IPS-NIHi7 (cell line): ENCODE measurements around the gene KL.
A peak's percentile ranks its signal among the peaks of the same experiment; 100 is the strongest.

ENCODE experiments used
- DNase-seq: peaks from one replicate; pipeline ENCODE4 v3.0.0; 2012; ENCODE audit warnings: mixed read lengths; ENCODE audit errors: extremely low spot score

KL gene

DNA sequence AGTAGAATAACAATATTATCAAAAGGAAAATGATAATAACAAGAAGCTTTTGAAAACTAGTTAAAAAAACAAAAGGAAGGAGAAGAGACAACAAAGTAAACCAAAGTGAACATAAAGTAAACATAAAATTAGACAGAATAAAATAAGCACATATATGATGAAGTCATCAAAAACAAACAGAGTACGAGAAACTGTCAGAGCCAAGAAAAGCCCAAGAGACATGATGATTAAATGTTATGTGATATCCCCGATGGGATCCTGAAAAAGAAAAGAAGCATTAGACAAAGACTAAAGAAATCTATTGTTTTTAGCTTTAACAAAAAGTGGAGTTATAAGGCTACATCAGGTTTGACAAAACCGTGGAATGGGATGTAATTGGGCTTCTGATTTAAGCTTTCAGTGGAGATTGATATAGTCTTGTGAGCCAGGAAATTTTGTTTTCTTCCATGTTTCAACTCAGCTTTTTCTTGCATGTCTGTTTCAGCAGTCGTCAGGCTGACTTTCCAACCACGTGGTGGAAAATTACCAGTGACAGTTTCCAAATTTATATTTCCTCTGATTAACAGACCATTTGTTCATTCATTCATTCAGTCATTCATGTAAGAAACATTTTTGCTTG, 64.9 kb downstream of the KL start:
- DNase-seq = no peak

DNA sequence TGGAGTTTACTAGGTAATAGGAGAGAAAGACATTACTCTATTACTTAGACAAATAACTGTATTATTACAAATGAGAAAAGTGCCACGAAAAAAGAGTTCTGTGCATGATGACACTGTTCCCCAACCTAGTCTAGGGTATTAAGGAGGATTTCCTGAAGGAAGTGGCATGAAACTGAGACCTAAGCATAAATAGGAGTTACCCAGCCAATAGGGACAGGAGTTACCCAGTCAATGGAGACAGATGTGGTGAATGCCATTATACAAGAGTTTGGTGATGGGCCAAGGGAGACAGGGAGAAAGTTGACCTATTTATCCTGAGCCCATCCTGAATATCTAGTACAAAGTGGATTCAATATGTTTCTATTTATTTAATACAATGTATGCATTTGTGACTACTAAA, 65.4 kb downstream of the KL start:
- DNase-seq = no peak

DNA sequence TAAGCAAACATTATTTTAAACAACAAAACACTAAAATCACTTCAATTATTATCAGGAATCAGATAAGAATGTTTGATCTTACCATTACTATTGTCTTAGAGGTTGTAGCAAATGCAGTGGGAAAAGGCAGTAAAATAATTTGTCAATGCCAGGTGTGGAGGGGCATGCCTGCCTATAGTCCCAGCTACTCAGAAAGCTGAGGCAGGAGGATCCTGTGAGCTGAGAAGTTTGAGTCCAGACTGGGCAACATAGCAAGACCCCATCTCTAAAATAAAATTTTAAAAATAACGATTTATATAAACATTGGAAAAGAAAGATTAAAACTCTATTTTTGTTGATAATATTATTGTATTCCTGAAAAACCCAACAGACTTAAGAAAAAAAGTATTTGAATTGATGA, 66.8 kb downstream of the KL start:
- no peak for DNase-seq

- no peak for DNase-seq
Observed at GRCh38 chr13:33087091-33087490, 70.9 kb downstream of the KL start.

DNA sequence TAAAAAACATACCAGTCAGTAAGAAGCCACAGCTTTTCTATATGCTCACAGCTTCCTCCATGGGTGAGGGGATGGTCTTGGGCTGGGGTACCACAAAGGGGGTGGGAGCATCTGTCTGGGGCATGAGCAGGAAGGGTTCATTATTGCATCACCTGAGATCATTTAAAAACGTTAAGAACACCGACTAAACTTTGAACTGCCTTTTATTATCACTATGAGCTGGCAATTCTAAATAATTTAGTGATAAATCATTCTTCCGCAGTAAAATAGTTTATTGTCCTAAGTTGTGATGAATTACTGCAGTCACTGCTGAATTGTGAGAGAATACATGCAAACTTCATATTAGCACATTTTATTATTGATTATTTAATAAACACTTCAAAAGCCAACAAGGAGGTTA, 71.6 kb downstream of the KL start:
- no peak for DNase-seq

DNA sequence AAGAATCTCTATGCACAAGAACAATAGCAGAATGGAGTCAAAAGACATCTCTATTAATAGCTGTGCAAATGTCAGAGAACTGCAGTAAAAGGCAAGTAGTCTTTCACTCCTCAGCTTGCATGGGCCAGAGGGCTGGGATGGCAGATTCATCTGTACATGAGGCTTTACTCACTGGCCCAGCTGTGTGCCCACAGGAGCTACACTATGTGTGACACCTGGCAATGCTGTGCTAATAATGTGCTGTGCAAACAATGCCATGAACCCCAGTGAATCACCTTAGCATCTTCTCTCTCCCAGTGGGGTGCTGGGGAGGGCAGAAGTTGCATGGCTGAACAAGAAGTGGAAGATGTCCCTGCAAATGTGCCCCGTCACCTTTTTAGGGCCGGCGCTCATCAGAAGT, 73.1 kb downstream of the KL start:
- no peak for DNase-seq

- no peak for DNase-seq
Observed at GRCh38 chr13:33090755-33091414, 74.7 kb downstream of the KL start.

DNA sequence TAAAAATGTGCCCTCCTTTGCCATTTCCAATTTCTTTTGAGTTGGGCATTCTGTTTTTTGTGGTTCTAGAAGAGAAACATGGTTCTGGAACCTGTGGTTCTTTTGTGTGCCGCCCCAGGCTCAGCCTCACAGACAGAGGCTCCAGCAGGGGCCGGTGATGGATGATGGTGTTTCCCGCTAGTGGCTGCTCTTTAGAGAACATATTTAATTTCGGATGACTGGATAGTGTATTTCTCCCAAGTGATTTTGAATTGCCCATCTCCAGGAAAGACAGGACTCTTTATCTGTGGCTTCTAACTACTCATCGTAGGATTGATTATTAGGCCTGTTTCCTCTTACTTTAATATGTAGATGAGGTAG, 75.2 kb downstream of the KL start:
- DNase-seq = no peak

- DNase-seq = no peak
Observed at GRCh38 chr13:33092073-33092987, 76.1 kb downstream of the KL start.

DNA sequence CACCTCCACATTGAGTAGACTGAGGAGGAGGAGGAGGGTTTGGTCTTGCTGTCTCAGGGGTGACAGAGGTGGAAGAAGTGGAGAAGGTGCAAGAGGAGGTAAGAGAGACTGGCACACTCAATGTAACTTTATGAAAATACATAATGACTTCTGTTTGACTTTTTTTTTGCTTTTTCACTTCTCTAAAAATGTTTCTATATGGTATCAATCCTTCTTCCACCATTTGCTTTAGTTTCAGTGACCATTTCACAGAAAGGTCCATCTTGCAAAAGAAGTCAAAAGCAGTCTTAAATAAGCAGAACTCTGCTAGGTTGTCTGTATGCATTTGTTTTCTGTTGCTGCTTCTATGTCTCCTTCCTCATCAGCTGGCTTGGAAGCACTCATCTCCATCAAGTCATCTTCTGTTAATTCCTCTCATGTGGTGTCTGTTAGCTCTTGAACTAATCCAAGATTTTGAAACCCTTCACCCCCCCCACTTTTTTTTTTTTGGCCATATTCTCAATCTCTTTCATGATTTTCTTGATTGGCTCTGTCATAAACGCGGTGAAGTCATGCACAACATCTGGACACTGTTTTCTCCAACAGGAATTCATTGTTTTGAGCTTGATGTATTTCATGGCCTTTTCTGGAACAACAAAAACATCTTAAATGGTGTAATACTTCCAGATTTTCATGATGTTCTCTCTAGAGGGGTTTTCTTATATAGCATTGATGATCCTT, 80.8 kb downstream of the KL start:
- no peak for DNase-seq

DNA sequence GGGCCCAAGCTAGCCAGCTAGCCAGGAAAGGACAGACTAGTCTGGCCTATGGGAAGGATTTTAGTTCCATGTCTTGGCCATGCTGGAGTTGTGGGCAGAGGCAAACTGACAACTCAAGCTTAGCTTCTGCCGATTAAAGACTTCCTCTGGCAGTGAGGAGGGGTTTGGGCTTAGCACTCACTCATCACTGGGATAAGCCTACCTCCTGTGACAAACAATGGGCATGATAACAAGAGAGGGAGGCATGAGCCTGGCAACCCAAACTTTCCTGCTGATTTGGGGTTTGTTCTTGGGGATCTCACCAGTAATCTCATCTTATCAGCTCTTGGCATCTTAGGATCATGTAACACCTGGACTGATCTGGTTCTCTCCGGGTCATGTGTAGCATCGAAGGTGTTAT, 83.6 kb downstream of the KL start:
- peak; percentile 20 for DNase-seq

- no peak for DNase-seq
Observed at GRCh38 chr13:33100886-33101285, 84.7 kb downstream of the KL start.

DNA sequence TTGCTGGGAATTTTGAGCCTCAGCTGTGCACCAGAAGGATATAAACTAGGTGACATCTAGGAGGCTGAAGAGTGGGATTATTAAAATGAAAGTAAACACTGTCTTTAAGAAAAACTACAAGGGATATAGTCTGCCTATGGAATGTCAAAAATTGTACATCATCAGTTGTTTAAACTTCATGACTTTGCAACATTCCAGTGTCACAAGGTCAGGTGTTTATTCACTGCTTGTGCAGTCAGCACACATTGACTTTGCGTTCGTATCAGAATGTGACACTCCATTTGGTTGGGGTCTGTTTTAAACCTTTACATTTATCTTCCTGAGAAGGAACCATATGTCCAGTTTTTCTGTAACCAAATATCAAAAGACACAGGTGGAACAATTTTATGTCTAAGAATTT, 85.6 kb downstream of the KL start:
- no peak for DNase-seq

DNA sequence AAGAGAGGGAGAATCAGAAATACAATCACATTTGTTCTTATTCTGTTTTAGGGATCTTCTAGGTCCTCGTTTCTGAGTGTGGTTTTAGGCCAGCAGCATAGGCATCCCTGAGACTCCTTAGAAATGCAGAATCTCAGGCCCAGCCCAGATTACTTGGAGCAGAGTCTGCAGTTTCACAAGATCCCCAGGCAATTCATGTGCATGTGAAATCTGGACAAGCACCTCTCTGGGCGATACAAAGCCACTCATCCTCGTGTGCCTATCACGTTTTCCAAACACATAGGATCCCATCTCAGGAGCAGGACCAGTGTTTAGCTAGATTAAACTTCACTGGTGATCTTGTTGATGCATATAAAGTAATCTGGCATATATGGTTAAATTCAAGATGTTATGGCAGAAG, 87.2 kb downstream of the KL start:
- no peak for DNase-seq

DNA sequence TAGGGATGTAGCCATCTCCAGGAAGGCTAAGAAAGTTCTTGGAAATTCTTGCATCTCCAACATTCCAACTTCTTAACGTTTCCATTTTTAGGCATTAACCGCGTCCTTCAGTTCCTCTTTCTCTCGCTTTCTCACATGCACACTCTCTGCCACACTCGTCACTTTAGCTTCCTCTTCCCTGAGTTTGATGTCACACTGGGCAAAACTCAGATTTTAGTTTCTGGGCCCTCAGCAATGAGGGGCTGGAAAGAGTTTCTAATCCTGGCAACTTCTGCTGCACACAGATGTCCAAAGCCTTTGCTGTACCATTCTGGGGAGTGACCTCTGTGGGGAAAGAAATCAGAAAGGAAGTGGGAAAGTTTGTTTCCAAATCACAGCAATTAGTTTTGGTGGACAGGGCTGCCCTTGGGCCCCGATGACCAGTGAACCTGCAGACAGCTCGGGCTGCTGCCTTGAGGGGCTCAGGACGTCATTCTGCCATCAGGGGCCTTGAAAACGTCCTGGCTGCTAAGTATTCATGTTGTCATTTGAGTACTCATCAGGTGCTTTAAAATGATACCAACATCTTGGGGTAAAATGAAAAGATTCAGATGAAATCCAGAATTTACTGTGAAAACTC, 89.3 kb downstream of the KL start:
- no peak for DNase-seq

DNA sequence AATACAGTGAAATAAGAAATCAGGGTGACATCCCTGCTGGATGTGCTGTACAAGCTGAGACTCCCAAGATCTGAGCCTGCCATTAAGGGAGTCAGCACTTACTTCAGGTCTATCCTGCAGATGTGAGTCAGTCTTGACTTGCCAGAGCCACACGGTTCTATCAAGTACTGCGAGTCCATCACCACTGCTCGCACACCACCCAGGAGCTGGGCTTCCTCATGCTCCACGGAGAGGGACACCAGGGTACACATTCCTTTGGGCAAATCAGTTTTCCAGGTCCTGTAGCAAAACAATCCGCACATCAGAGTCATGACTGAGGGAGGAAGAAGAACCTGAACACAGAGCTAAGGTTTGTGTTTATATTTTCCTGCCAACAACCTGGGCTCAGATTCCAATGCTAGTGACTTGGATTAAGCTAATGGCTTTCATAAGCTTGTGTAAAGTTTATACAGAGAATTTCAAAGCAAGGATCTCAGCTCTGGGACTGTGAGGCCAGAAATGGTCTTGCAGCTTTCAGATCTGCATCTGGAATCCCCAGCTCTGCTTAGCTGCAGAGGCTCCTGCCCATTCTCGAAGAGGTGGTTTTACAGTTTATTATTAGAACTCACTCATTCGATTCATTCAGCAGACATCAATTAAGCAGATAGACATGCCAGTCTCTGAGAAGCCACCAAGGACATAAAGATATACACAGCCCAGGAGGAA, 90.6 kb downstream of the KL start:
- DNase-seq = no peak

- no peak for DNase-seq
Observed at GRCh38 chr13:33107361-33107760, 91.1 kb downstream of the KL start.

DNA sequence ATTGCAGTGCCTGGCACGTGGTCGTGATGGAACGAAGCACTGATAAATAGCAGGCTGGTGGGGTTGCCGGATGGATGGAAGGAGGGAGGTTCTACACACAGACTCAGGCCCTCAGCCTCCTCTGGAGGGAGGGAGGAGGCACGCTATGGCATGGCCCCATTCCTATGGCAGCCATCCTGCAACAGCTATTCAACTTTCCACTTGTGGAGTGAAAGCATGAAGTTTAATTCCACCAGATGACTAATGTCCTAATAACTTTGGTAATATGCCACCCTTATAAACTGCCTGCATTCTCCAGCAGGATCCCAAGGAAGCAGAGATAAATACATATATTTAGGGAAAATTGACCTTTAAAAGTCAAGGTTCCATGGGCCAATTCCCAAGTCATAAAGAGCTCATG, 92.4 kb downstream of the KL start:
- no peak for DNase-seq

DNA sequence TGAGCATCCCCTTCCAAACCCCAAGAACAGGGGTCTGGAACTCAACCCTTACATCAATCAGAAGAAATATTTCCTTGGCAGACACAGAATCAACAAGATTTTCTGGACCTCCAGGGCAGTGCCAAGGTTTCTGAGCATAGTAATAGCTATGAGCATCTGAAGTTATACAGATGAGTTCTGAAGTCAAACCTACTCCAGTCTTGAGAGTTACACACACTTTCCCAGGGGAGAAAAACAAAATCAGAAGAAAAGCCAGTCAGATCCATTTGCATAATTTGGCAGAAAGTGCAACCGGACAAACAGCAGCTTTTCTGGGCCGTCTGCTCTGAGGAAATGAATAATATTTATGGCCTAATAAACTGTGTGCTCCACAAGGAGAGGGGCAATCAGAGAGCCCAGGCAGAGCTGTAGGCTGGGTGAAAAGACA, 93.1 kb downstream of the KL start:
- no peak for DNase-seq

DNA sequence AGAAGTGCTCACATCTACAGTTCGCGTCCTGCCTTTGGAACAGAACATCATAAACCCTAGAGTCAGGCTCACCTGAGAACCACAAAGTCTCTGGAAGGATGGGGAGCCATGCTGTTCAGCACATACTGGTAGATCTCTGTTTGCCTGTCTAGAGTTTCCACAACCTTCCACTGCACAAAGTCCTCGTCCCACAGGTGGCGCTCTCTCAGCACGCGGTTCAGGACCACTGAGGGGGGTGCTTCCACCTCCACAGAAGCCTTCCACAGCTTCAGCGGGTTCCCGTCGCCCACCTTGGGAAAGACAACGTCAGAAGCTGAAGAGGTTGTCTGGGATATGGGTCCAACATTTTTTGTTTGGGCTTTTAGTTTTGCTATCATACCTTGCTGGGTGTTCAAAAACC, 93.6 kb downstream of the KL start:
- DNase-seq = peak; percentile 49

GRCh38 chr13:33110386-33110712, 94.1 kb downstream of the KL start:
- no peak for DNase-seq
